ENCODE results near the gene SMG5. TPM values are rescaled to one million over a fixed set of nuclear protein-coding genes. Genes with fewer than 3 reads are reported as not detected.
A peak's percentile ranks its signal among the peaks of the same experiment; 100 is the strongest.

The SMG5 gene
- polyA plus RNA-seq, 3 donors = 4.4 to 72.4 (median 7.0) TPM

DNA sequence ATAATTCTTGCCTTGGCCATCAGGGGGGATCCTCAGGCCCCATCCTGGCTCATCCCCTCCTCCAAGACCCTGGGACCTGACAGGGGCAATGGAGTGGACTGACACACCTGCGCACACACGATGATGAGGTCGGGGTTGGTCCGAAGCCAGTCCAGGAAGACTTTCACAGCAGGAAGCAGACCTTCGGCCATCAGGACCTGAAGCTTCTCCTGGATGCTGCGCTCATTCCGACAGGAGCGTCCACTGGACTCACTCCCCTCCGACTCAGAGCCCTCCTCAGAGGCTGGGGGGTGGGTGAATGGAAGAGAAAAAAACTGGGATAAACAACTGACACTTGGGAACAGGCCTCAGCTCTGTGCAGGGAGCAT lies 19.4 kb downstream of the SMG5 start:
- Histone ChIP-seq H3K9me3 (replicated peaks in 1 of 2; ENCODE audit: control insufficient read depth in 1 of 2, insufficient read depth in 1 of 2, low read length in 2 of 2) (no peaks in the 10 kb centered on the region), H3K4me3 (replicated peaks in 1 of 3; ENCODE audit: low read depth in 2 of 3, low read length in 3 of 3) (no peak overlapping the region), H3K36me3 (replicated peaks in 1 of 2; ENCODE audit: control insufficient read depth in 1 of 2, insufficient read depth in 2 of 2, low read length in 2 of 2) (peaks cover 96 to 100% of the 10 kb centered on the region in 2 donors), H3K9ac (ENCODE audit: insufficient read depth, low read length, poor library complexity, severe bottlenecking) (no peak overlapping the region), H3K4me1 (ENCODE audit: control insufficient read depth in 1 of 2, insufficient read depth in 2 of 2, low read length in 2 of 2) (no peaks in the 10 kb centered on the region), H3K79me2 (ENCODE audit: insufficient read depth, low read length) (peaks cover 5% of the 10 kb centered on the region), H4K20me1 (ENCODE audit: insufficient read depth, low read length) (peaks cover 62% of the 10 kb centered on the region), H3K4me2 (replicated peaks; ENCODE audit: extremely low read depth, low read length, poor library complexity, severe bottlenecking) (no peak overlapping the region), H2AFZ (ENCODE audit: insufficient read depth, low read depth, low read length, poor library complexity, severe bottlenecking) (no peak overlapping the region), H3K27ac (ENCODE audit: low read depth in 1 of 2, low read length in 2 of 2) (no peak overlapping the region), H3K27me3 (ENCODE audit: control insufficient read depth in 2 of 2, insufficient read depth in 2 of 2, low read length in 2 of 2) (no peaks in the 10 kb centered on the region)
- TF ChIP-seq, protein P1, sequence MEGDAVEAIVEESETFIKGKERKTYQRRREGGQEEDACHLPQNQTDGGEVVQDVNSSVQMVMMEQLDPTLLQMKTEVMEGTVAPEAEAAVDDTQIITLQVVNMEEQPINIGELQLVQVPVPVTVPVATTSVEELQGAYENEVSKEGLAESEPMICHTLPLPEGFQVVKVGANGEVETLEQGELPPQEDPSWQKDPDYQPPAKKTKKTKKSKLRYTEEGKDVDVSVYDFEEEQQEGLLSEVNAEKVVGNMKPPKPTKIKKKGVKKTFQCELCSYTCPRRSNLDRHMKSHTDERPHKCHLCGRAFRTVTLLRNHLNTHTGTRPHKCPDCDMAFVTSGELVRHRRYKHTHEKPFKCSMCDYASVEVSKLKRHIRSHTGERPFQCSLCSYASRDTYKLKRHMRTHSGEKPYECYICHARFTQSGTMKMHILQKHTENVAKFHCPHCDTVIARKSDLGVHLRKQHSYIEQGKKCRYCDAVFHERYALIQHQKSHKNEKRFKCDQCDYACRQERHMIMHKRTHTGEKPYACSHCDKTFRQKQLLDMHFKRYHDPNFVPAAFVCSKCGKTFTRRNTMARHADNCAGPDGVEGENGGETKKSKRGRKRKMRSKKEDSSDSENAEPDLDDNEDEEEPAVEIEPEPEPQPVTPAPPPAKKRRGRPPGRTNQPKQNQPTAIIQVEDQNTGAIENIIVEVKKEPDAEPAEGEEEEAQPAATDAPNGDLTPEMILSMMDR (IDR thresholded peaks at IDR 0.05) = no peak
- Mint-ChIP-seq H3K27ac (no peak overlapping the region), H3K36me3 (peaks cover 85 to 99% of the 10 kb centered on the region in 2 donors), H3K4me1 (no peaks in the 10 kb centered on the region), H3K9me3 (peaks cover 0 to 3% (median 0%) of the 10 kb centered on the region in 7 donors), H3K27me3 (ENCODE audit: low read depth in 3 of 3) (no peaks in the 10 kb centered on the region), H3K4me3 (no peak overlapping the region)
- intact Hi-C loops (cut with micrococcal nuclease) = loop anchor here in 1 of 2 donors (5.0 kb wide), 1 partner anchor 44 kb away; no protein-coding TSS in a partner anchor
- 100% methylated on average over 8 of the region's 9 CpGs for WGBS (ENCODE audit: insufficient coverage)
- DNase-seq = no peak

DNA sequence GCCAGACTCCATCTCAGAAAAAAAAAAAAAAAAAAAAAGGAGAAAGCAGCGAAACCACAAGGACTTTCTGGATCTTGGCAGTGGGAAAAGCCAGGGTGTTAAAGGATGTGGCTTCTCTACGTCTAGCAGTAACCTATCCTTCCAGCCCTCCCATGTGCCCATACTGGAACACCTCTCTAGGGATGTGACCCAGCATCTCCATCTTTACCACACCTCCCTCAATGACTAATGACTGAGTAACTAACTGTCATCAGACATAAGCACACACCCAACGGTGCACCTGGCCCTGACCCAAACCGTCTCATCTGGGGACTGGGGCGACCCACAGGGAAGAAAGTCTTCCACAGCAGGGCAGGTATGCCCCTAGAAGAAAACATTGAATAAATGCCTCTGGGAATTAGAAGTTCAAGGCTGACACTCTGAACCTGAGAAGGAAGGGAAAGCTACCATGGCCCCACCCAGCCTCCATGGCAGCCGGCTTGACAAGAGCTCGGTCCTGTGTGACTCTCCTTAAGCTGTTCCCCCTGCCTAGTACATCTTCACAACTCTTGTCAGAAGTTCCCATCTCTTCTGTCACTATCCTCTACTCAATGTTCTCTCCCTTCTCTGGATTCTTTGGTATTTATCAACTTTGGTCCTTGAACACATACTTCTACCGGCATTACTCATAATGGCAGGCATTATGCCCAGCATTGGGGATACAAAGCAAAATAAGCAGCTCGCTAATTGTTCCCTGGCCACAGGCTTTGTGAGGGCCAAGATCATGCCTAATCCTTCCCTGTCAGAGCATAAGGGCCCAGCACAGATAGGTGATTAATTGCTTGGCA lies 20.0 kb downstream of the SMG5 start:
- H3K4me1 ChIP-seq (ENCODE audit: control insufficient read depth in 1 of 2, insufficient read depth in 2 of 2, low read length in 2 of 2) = no peaks in the 10 kb centered on the region
- WGBS (ENCODE audit: insufficient coverage) = 91% methylated on average over 8 of the region's 9 CpGs
- Mint-ChIP-seq H3K27ac (peak overlapping the region in 2 of 7 donors; percentile 4 to 27), H3K9me3 (peaks cover 0 to 3% (median 0%) of the 10 kb centered on the region in 7 donors), H3K36me3 (peaks cover 85 to 99% of the 10 kb centered on the region in 2 donors), H3K4me3 (no peak overlapping the region), H3K27me3 (ENCODE audit: low read depth in 3 of 3) (no peaks in the 10 kb centered on the region), H3K4me1 (no peaks in the 10 kb centered on the region)
- no peak overlapping the region for H3K27ac ChIP-seq (ENCODE audit: low read depth in 1 of 2, low read length in 2 of 2)
- H3K4me2 ChIP-seq (replicated peaks; ENCODE audit: extremely low read depth, low read length, poor library complexity, severe bottlenecking) = no peak overlapping the region
- no peaks in the 10 kb centered on the region for H3K27me3 ChIP-seq (ENCODE audit: control insufficient read depth in 2 of 2, insufficient read depth in 2 of 2, low read length in 2 of 2)
- TF ChIP-seq, protein P1 (IDR thresholded peaks at IDR 0.05) = no peak
- H3K9ac ChIP-seq (ENCODE audit: insufficient read depth, low read length, poor library complexity, severe bottlenecking) = no peak overlapping the region
- H3K4me3 ChIP-seq (replicated peaks in 1 of 3; ENCODE audit: low read depth in 2 of 3, low read length in 3 of 3) = no peak overlapping the region
- intact Hi-C loops (cut with micrococcal nuclease) = loop anchor here in 1 of 2 donors (5.0 kb wide), 1 partner anchor 45 kb away; no protein-coding TSS in a partner anchor
- H2AFZ ChIP-seq (ENCODE audit: insufficient read depth, low read depth, low read length, poor library complexity, severe bottlenecking) = no peak overlapping the region
- peaks cover 5% of the 10 kb centered on the region for H3K79me2 ChIP-seq (ENCODE audit: insufficient read depth, low read length)
- peaks cover 96 to 100% of the 10 kb centered on the region in 2 donors for H3K36me3 ChIP-seq (replicated peaks in 1 of 2; ENCODE audit: control insufficient read depth in 1 of 2, insufficient read depth in 2 of 2, low read length in 2 of 2)
- no peaks in the 10 kb centered on the region for H3K9me3 ChIP-seq (replicated peaks in 1 of 2; ENCODE audit: control insufficient read depth in 1 of 2, insufficient read depth in 1 of 2, low read length in 2 of 2)
- DNase-seq = no peak
- H4K20me1 ChIP-seq (ENCODE audit: insufficient read depth, low read length) = peaks cover 62% of the 10 kb centered on the region

Data from CD14-positive monocyte (primary cell).